Mesendoderm (in vitro differentiated cells): Measurements from ENCODE around the gene SLC37A3.

Experiments used
- DNase-seq: peaks from one replicate; pipeline ENCODE4 v3.0.0; 2013
- H2AK5ac ChIP-seq: 2 replicates; pipeline ENCODE4 v1.6.1; 2013; ENCODE audit warnings: low read length, inconsistent platforms
- H2BK120ac ChIP-seq: 2 replicates; pipeline ENCODE4 v1.6.1; 2013; ENCODE audit warnings: low read depth, mild to moderate bottlenecking, low read length, moderate library complexity, mixed read lengths
- H2BK15ac ChIP-seq: replicated peaks from 2 replicates; pipeline ENCODE4 v1.6.1; 2013; ENCODE audit warnings: low read depth, mild to moderate bottlenecking, moderate library complexity
- H2BK5ac ChIP-seq: 2 replicates; pipeline ENCODE4 v1.6.1; 2013; ENCODE audit warnings: low read length, inconsistent platforms
- H3K18ac ChIP-seq: 2 replicates; pipeline ENCODE4 v1.6.1; 2013; ENCODE audit warnings: mild to moderate bottlenecking, low read length, mixed read lengths
- H3K23ac ChIP-seq: one replicate; pipeline ENCODE4 v1.6.1; 2013; ENCODE audit warnings: low read length
- H3K27ac ChIP-seq: 2 replicates; pipeline ENCODE4 v1.5.1; 2013; ENCODE audit warnings: low read depth, mild to moderate bottlenecking, inconsistent platforms, low read length, moderate library complexity
- H3K27me3 ChIP-seq: 2 replicates; pipeline ENCODE4 v1.6.1; 2013; ENCODE audit warnings: low read length, control low read depth, mild to moderate bottlenecking, inconsistent platforms; ENCODE audit not compliant: insufficient read depth, poor library complexity
- H3K36me3 ChIP-seq: 2 replicates; pipeline ENCODE4 v1.6.1; 2013; ENCODE audit warnings: low read length, inconsistent platforms; ENCODE audit not compliant: control insufficient read depth, insufficient read depth
- H3K4ac ChIP-seq: one replicate; pipeline ENCODE4 v1.6.1; 2013; ENCODE audit warnings: low read depth, mild to moderate bottlenecking, low read length, moderate library complexity
- H3K4me1 ChIP-seq: 2 replicates; pipeline ENCODE4 v1.6.1; 2013; ENCODE audit warnings: low read depth, low read length, inconsistent platforms; ENCODE audit not compliant: control insufficient read depth
- H3K4me2 ChIP-seq: 2 replicates; pipeline ENCODE4 v1.6.1; 2013; ENCODE audit warnings: low read length
- H3K4me3 ChIP-seq: 2 replicates; pipeline ENCODE4 v1.5.1; 2013; ENCODE audit warnings: mild to moderate bottlenecking, low read length
- H3K56ac ChIP-seq: one replicate; pipeline ENCODE4 v1.6.1; 2013; ENCODE audit warnings: low read length
- H3K79me1 ChIP-seq: 2 replicates; pipeline ENCODE4 v1.6.1; 2013; ENCODE audit warnings: low read length, inconsistent platforms
- H3K79me2 ChIP-seq: 2 replicates; pipeline ENCODE4 v1.6.1; 2013; ENCODE audit warnings: mild to moderate bottlenecking, low read length; ENCODE audit not compliant: control insufficient read depth, insufficient read depth
- H3K9ac ChIP-seq: 2 replicates; pipeline ENCODE4 v1.6.1; 2013; ENCODE audit warnings: low read length, inconsistent platforms
- H4K5ac ChIP-seq: one replicate; pipeline ENCODE4 v1.6.1; 2013; ENCODE audit warnings: low read length
- H4K8ac ChIP-seq: one replicate; pipeline ENCODE4 v1.6.1; 2013; ENCODE audit warnings: low read depth, mild to moderate bottlenecking, control low read depth, low read length, moderate library complexity
- WGBS: extraction: QIAGEN DNeasy Blood & Tissue Kit; methylation state at CpG from one replicate; pipeline ENCODE4 v1.1.7; 2013; ENCODE audit warnings: low lambda C conversion rate, missing lambda C conversion rate; ENCODE audit not compliant: insufficient coverage; ENCODE audit errors: extremely low coverage; 5-methylcytosine and 5-hydroxymethylcytosine counted together

Gene SLC37A3

DNA sequence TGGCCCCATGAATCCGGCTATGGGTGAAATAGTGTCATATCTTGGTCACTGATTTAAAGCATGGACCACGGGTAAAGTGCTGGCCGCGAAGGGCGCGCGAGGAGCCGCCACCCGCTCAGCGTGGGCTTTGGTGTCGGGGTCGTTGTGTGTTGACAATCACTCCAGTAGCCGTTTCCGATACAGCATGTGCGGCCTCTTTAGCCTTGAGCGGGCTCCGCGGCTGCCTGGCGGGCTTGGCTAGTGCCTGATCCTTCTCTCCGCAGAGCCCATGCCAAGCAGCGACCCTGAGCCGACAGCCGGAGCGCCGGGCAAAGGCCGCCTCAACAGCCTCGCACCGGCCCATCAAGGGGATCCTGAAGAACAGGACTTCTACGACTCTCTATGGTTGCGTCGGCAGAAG is 105.9 kb downstream of the SLC37A3 start:
- no peak overlapping the region for H3K4ac ChIP-seq
- no peak overlapping the region for H3K27ac ChIP-seq
- no peaks in the 10 kb centered on the region for H3K79me2 ChIP-seq
- no peak overlapping the region for H2AK5ac ChIP-seq
- no peak overlapping the region for H4K8ac ChIP-seq
- H3K9ac ChIP-seq = no peak overlapping the region
- H4K5ac ChIP-seq = no peak overlapping the region
- H3K36me3 ChIP-seq = no peaks in the 10 kb centered on the region
- H3K27me3 ChIP-seq = no peaks in the 10 kb centered on the region
- no peak overlapping the region for H2BK120ac ChIP-seq
- H3K56ac ChIP-seq = no peak overlapping the region
- H3K4me1 ChIP-seq = no peaks in the 10 kb centered on the region
- H3K4me2 ChIP-seq = no peak overlapping the region
- no CpG with 5 or more reads among the region's 31 CpGs for WGBS
- H2BK5ac ChIP-seq = no peak overlapping the region
- no peak for DNase-seq
- H2BK15ac ChIP-seq = no peak overlapping the region
- no peak overlapping the region for H3K4me3 ChIP-seq
- H3K23ac ChIP-seq = no peak overlapping the region
- no peak overlapping the region for H3K18ac ChIP-seq
- no peaks in the 10 kb centered on the region for H3K79me1 ChIP-seq

DNA sequence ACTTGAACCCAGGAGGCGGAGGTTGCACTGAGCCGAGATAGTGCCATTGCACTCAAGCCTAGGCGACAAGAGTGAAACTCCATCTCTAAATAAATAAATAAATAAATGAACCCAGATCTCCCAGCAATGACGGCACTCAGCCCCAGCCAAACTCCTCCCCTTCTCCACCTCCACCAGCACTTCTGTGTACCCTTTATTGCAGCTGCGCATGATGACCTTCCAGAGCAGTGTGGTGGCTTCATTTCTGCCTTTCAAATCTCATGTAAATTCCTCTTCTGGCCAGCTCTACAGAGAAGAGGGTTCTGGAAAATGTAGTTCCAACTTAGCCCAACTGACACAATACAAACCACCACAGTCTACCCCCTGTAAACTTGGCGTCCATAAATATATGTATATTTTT is 108.5 kb downstream of the SLC37A3 start:
- Histone ChIP-seq H3K4me1 (no peaks in the 10 kb centered on the region), H3K4me3 (no peak overlapping the region), H3K23ac (no peak overlapping the region), H3K9ac (no peak overlapping the region), H4K8ac (no peak overlapping the region), H3K36me3 (no peaks in the 10 kb centered on the region), H3K79me1 (no peaks in the 10 kb centered on the region), H3K56ac (no peak overlapping the region), H4K5ac (no peak overlapping the region), H3K4ac (no peak overlapping the region), H2BK15ac (no peak overlapping the region), H3K79me2 (no peaks in the 10 kb centered on the region), H3K18ac (no peak overlapping the region), H3K27ac (no peak overlapping the region), H3K27me3 (no peaks in the 10 kb centered on the region), H2AK5ac (no peak overlapping the region), H2BK5ac (no peak overlapping the region), H2BK120ac (no peak overlapping the region), H3K4me2 (no peak overlapping the region)
- no peak for DNase-seq
- no CpG with 5 or more reads among the region's 6 CpGs for WGBS

DNA sequence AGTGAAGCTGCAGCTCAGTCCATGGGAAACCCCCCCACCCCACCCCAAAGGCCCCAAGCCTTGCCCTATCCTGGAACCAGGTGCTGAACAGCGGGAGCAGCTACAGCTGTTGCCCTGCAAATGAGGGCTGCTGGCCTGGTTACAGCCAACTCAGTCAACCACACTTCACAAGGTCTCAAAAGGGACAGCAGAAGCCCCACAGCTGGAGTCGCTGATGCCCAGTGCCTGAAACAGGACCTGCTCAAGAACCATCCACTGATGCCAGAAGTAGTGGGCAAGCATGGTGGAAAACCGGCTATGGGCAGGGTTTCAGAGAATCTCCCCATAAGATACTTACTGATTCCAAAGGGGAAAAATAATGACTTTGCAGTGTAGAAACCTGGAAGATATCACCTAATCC is 110.3 kb downstream of the SLC37A3 start:
- Histone ChIP-seq H3K9ac (no peak overlapping the region), H3K79me2 (no peaks in the 10 kb centered on the region), H3K4me3 (no peak overlapping the region), H3K4me2 (no peak overlapping the region), H3K4ac (no peak overlapping the region), H2BK5ac (no peak overlapping the region), H4K8ac (no peak overlapping the region), H3K27me3 (no peaks in the 10 kb centered on the region), H2BK15ac (no peak overlapping the region), H3K18ac (no peak overlapping the region), H4K5ac (no peak overlapping the region), H3K79me1 (no peaks in the 10 kb centered on the region), H3K36me3 (no peaks in the 10 kb centered on the region), H2AK5ac (no peak overlapping the region), H3K4me1 (no peaks in the 10 kb centered on the region), H3K23ac (no peak overlapping the region), H3K56ac (no peak overlapping the region), H3K27ac (no peak overlapping the region), H2BK120ac (no peak overlapping the region)
- no CpG with 5 or more reads among the region's 3 CpGs for WGBS
- DNase-seq = no peak

DNA sequence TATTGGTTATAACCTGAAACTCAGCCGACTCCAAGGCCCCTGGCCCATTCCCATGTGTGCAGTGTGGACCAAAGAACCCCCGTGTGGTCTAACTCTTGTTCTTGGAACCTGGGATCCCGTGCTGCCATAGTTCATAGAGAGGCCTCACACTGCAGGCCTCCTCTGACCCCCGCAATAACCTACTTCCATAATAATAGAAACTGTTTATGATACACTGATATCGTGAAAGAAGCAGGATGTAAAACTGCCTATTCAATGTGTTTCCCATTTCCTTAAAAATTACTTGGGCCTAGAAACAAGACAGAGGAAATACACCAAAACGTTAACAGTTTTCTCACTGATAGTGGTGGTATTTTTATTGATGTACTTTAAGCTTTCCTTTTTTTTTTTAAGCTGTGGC is 112.4 kb downstream of the SLC37A3 start:
- Histone ChIP-seq H3K9ac (no peak overlapping the region), H3K4ac (no peak overlapping the region), H3K56ac (no peak overlapping the region), H3K27ac (no peak overlapping the region), H4K5ac (no peak overlapping the region), H3K18ac (no peak overlapping the region), H3K4me2 (no peak overlapping the region), H3K79me2 (no peaks in the 10 kb centered on the region), H3K79me1 (no peaks in the 10 kb centered on the region), H3K36me3 (no peaks in the 10 kb centered on the region), H3K27me3 (no peaks in the 10 kb centered on the region), H4K8ac (no peak overlapping the region), H3K4me3 (no peak overlapping the region), H2BK15ac (no peak overlapping the region), H2BK5ac (no peak overlapping the region), H2AK5ac (no peak overlapping the region), H2BK120ac (no peak overlapping the region), H3K23ac (no peak overlapping the region), H3K4me1 (no peaks in the 10 kb centered on the region)
- DNase-seq = no peak
- no CpG with 5 or more reads among the region's 6 CpGs for WGBS

DNA sequence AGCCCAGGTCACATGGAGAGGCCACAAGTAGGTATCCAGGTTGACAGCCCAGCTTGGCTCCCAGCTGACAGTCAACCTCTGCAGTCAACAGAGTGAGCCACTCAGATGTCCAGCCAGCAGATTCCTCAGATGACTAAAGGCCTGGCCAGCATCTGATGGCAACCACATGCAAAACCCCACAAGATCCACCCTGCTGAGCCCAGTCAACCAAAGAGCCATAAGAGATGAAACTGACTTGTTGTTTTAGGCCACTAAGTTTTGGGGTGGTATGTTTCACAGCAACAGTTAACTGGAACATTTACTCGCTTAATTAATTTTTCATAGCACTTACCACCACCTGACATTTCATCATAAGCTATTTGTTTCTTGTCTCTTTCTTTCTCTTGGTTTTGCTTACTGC is 114.3 kb downstream of the SLC37A3 start:
- DNase-seq = no peak
- no peak overlapping the region for H3K18ac ChIP-seq
- no peaks in the 10 kb centered on the region for H3K36me3 ChIP-seq
- WGBS = no CpG with 5 or more reads among the region's 1 CpG
- H3K23ac ChIP-seq = no peak overlapping the region
- no peak overlapping the region for H2BK5ac ChIP-seq
- no peak overlapping the region for H3K4ac ChIP-seq
- H2BK120ac ChIP-seq = no peak overlapping the region
- no peaks in the 10 kb centered on the region for H3K79me2 ChIP-seq
- H3K4me3 ChIP-seq = no peak overlapping the region
- no peak overlapping the region for H3K4me2 ChIP-seq
- H2AK5ac ChIP-seq = no peak overlapping the region
- no peak overlapping the region for H2BK15ac ChIP-seq
- H4K5ac ChIP-seq = no peak overlapping the region
- no peaks in the 10 kb centered on the region for H3K4me1 ChIP-seq
- H3K27ac ChIP-seq = no peak overlapping the region
- no peaks in the 10 kb centered on the region for H3K27me3 ChIP-seq
- H3K56ac ChIP-seq = no peak overlapping the region
- H4K8ac ChIP-seq = no peak overlapping the region
- no peaks in the 10 kb centered on the region for H3K79me1 ChIP-seq
- H3K9ac ChIP-seq = no peak overlapping the region
